GM23338 (cell line): ENCODE results near the gene WDR41. TPM values are rescaled to one million over a fixed set of nuclear protein-coding genes. Genes with fewer than 3 reads are reported as not detected.

Experiments used
- ATAC-seq: fragments of 200-7000 bp; cut with Tn5 transposase; 3 replicates; pipeline ENCODE4 v1.9.1; 2020
- DNase-seq: peaks from one replicate; pipeline ENCODE4 v3.0.0-alpha.2; 2015; ENCODE audit warnings: low spot score
- H2AFZ ChIP-seq: fragments of 200-600 bp; sonication (generic); 2 replicates; pipeline ENCODE4 v1.8.0; 2016; ENCODE audit warnings: antibody characterized with exemption, mild to moderate bottlenecking, moderate library complexity
- H3F3A ChIP-seq: fragments of 200-600 bp; sonication (generic); replicated peaks from 2 replicates; pipeline ENCODE4 v1.8.0; 2017; ENCODE audit warnings: antibody characterized with exemption, mixed run types, low read depth
- H3K27ac ChIP-seq: fragments of 200-600 bp; sonication (generic); 2 replicates; pipeline ENCODE4 v1.6.1; 2016; ENCODE audit warnings: low read depth
- H3K27me3 ChIP-seq: fragments of 200-600 bp; sonication (generic); 2 replicates; pipeline ENCODE4 v1.8.0; 2016; ENCODE audit warnings: mild to moderate bottlenecking, mixed run types, moderate library complexity; ENCODE audit not compliant: insufficient read depth
- H3K36me3 ChIP-seq: fragments of 200-600 bp; sonication (generic); 2 replicates; pipeline ENCODE4 v1.8.0; 2016; ENCODE audit warnings: mild to moderate bottlenecking; ENCODE audit not compliant: insufficient read depth
- H3K4me1 ChIP-seq: fragments of 200-600 bp; sonication (generic); 2 replicates; pipeline ENCODE4 v1.8.0; 2016; ENCODE audit warnings: mild to moderate bottlenecking, moderate library complexity; ENCODE audit not compliant: insufficient read depth
- H3K4me2 ChIP-seq: fragments of 200-600 bp; sonication (generic); 2 replicates; pipeline ENCODE4 v1.7.1; 2017; ENCODE audit warnings: mixed run types
- H3K4me3 ChIP-seq: fragments of 200-600 bp; sonication (generic); 2 replicates; pipeline ENCODE4 v1.6.1; 2016; ENCODE audit warnings: mixed run types
- H3K79me2 ChIP-seq: fragments of 200-600 bp; sonication (generic); replicated peaks from 2 replicates; pipeline ENCODE4 v1.8.0; 2017; ENCODE audit warnings: mild to moderate bottlenecking; ENCODE audit not compliant: insufficient read depth
- H3K9me2 ChIP-seq: fragments of 200-600 bp; sonication (generic); 2 replicates; pipeline ENCODE4 v1.8.0; 2017; ENCODE audit not compliant: insufficient read depth
- H4K20me1 ChIP-seq: fragments of 200-600 bp; sonication (generic); replicated peaks from 2 replicates; pipeline ENCODE4 v1.8.0; 2017; ENCODE audit warnings: mild to moderate bottlenecking; ENCODE audit not compliant: insufficient read depth
- H3K27ac Mint-ChIP-seq: 2 replicates; pipeline ENCODE4 v1.8.0; 2020; ENCODE audit warnings: inconsistent platforms, mild to moderate bottlenecking, moderate library complexity, mixed read lengths
- H3K27me3 Mint-ChIP-seq: 3 replicates; pipeline ENCODE4 v1.8.0; 2022; ENCODE audit warnings: low read depth, mild to moderate bottlenecking, moderate library complexity, mixed read lengths, inconsistent platforms; ENCODE audit not compliant: insufficient read depth, poor library complexity
- H3K36me3 Mint-ChIP-seq: 3 replicates; pipeline ENCODE4 v1.8.0; 2021; ENCODE audit warnings: low read depth, mild to moderate bottlenecking, inconsistent platforms, moderate library complexity, mixed read lengths
- H3K4me1 Mint-ChIP-seq: 3 replicates; pipeline ENCODE4 v1.8.0; 2020; ENCODE audit warnings: mild to moderate bottlenecking, inconsistent platforms, mixed read lengths
- H3K4me3 Mint-ChIP-seq: 3 replicates; pipeline ENCODE4 v1.8.0; 2021; ENCODE audit warnings: moderate library complexity, mild to moderate bottlenecking, inconsistent platforms, mixed read lengths
- H3K9me3 Mint-ChIP-seq: 3 replicates; pipeline ENCODE4 v1.8.0; 2020; ENCODE audit warnings: moderate library complexity, mild to moderate bottlenecking, inconsistent platforms, mixed read lengths
- CREB1 ChIP-seq: fragments of 250-450 bp; sonication (Bioruptor Pico); IDR thresholded peaks from 2 replicates; pipeline ENCODE4 v1.5.0; 2020; ENCODE audit warnings: low read depth, mild to moderate bottlenecking, moderate library complexity
- CTCF ChIP-seq, 2 experiments: fragments of 200-600 bp in 1 of 2; sonication (generic) in 1 of 2; conservative IDR thresholded peaks; 2 replicates each; pipeline versions ENCODE4 v1.5.1 to v1.6.1; 2016 to 2017; ENCODE audit warnings: antibody characterized with exemption in 2 of 2, low read depth in 2 of 2, mild to moderate bottlenecking in 2 of 2, moderate library complexity in 1 of 2
- EZH2 ChIP-seq: fragments of 200-600 bp; sonication (generic); IDR thresholded peaks from one replicate; pipeline ENCODE4 v1.8.0; 2017; ENCODE audit warnings: antibody characterized with exemption, mild to moderate bottlenecking, low read depth; ENCODE audit not compliant: unreplicated experiment
- EZH2phosphoT487 ChIP-seq: fragments of 200-600 bp; sonication (generic); IDR thresholded peaks from one replicate; pipeline ENCODE4 v1.8.1; 2018; ENCODE audit warnings: antibody characterized with exemption; ENCODE audit not compliant: unreplicated experiment
- JUNB ChIP-seq: IDR thresholded peaks from one replicate; pipeline ENCODE4 v1.6.1; 2016; ENCODE audit warnings: antibody characterized with exemption; ENCODE audit not compliant: unreplicated experiment
- NANOG ChIP-seq: IDR thresholded peaks from 2 replicates; pipeline ENCODE4 v1.6.1; 2016; ENCODE audit warnings: antibody characterized with exemption, borderline replicate concordance
- POLR2AphosphoS5 ChIP-seq: IDR thresholded peaks from 2 replicates; pipeline ENCODE4 v1.6.1; 2016; ENCODE audit warnings: antibody characterized with exemption, low read depth
- REST ChIP-seq: IDR thresholded peaks from one replicate; pipeline ENCODE4 v1.6.1; 2018; ENCODE audit warnings: antibody characterized with exemption; ENCODE audit not compliant: unreplicated experiment
- STAT1 ChIP-seq: IDR thresholded peaks from one replicate; pipeline ENCODE4 v1.6.1; 2016; ENCODE audit warnings: antibody characterized with exemption; ENCODE audit not compliant: unreplicated experiment
- ZNF114 ChIP-seq: fragments of 250-450 bp; sonication (Bioruptor Pico); IDR thresholded peaks from 2 replicates; pipeline ENCODE4 v1.5.0; 2020; ENCODE audit warnings: mild to moderate bottlenecking, moderate library complexity
- ZNF331 ChIP-seq: fragments of 250-450 bp; sonication (Bioruptor Pico); IDR thresholded peaks from 2 replicates; pipeline ENCODE4 v1.5.0; 2020; ENCODE audit warnings: low read depth, mild to moderate bottlenecking, moderate library complexity
- polyA plus RNA-seq: library from polyadenylated mRNA; unstranded; fragments of >200 nt; fragmentation: Nextera tagmentation; extraction: Ambion mirVana; gene quantifications from 2 replicates; pipeline ENCODE4 v1.2.1, GENCODE V29; 2016
- total RNA-seq: library from RNA; depleted of rRNA; stranded (reverse); fragments of >200 nt; shearing (Covaris generic); gene quantifications from 2 replicates; pipeline ENCODE4 v1.2.3, GENCODE V29; 2014
- TF ChIP-seq, protein P1 (sequence below): fragments of 250-450 bp; sonication (Bioruptor Pico); IDR thresholded peaks from 2 replicates; pipeline ENCODE4 v1.5.0; 2020; ENCODE audit warnings: mild to moderate bottlenecking, moderate library complexity
- TF ChIP-seq, protein P2 (sequence below): IDR thresholded peaks from 2 replicates; pipeline ENCODE4 v1.6.1; 2016; ENCODE audit warnings: antibody characterized with exemption

WDR41 gene
- total and polyA plus RNA-seq, 2 experiments from 2014 or later: 19.1 to 40.4 TPM

DNA sequence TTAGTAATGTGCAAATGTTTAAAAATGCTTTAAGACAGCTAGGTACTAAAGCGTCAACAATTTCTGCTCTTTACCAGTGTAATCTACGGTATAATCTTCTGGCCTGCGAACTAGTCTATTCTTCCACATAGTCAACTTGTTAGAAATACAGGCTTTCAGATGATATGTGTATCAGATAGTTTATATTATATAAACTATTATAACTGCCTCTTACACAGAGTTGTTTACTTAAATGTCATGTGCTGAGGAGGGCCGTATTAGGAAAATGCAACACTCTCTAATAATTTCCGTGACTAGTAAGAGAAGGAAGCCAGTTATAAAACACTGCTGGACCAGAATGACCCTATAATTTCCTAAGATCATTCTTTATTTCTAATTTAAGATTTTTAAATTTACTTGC, 63.6 kb downstream of the WDR41 start:
- no peaks in the 10 kb centered on the region for H4K20me1 ChIP-seq
- 0 out of 2 replicates have a peak, but pooled peaks cover 7% of the 10 kb centered on the region for H3K36me3 ChIP-seq
- no peak overlapping the region for H3K27ac ChIP-seq
- no peak for DNase-seq
- ATAC-seq: no peak
- H3K9me3 Mint-ChIP-seq: no peaks in the 10 kb centered on the region
- no peak overlapping the region for H2AFZ ChIP-seq
- no peaks in the 10 kb centered on the region for H3K4me1 ChIP-seq
- H3K27ac Mint-ChIP-seq: no peak overlapping the region
- no peaks in the 10 kb centered on the region for H3K9me2 ChIP-seq
- H3F3A ChIP-seq: no peaks in the 10 kb centered on the region
- no peaks in the 10 kb centered on the region for H3K79me2 ChIP-seq
- H3K27me3 ChIP-seq: no peaks in the 10 kb centered on the region
- H3K4me3 Mint-ChIP-seq: no peak overlapping the region
- H3K4me2 ChIP-seq: no peak overlapping the region
- peaks cover 3% of the 10 kb centered on the region; the same call in 1 of the 3 replicates for H3K36me3 Mint-ChIP-seq
- no peak overlapping the region for H3K4me3 ChIP-seq
- TF ChIP-seq EZH2 (no peak), POLR2AphosphoS5 (no peak), CREB1 (CRISPR knock-in tag) (no peak), JUNB (no peak), REST (no peak), STAT1 (no peak), NANOG (no peak), CTCF (conservative IDR thresholded peaks at IDR 0.05; ENCODE audit: low read depth in 2 of 2) (no peak), ZNF331 (CRISPR knock-in tag) (no peak), ZNF114 (CRISPR knock-in tag) (no peak), EZH2phosphoT487 (no peak)
- TF ChIP-seq, protein P1, sequence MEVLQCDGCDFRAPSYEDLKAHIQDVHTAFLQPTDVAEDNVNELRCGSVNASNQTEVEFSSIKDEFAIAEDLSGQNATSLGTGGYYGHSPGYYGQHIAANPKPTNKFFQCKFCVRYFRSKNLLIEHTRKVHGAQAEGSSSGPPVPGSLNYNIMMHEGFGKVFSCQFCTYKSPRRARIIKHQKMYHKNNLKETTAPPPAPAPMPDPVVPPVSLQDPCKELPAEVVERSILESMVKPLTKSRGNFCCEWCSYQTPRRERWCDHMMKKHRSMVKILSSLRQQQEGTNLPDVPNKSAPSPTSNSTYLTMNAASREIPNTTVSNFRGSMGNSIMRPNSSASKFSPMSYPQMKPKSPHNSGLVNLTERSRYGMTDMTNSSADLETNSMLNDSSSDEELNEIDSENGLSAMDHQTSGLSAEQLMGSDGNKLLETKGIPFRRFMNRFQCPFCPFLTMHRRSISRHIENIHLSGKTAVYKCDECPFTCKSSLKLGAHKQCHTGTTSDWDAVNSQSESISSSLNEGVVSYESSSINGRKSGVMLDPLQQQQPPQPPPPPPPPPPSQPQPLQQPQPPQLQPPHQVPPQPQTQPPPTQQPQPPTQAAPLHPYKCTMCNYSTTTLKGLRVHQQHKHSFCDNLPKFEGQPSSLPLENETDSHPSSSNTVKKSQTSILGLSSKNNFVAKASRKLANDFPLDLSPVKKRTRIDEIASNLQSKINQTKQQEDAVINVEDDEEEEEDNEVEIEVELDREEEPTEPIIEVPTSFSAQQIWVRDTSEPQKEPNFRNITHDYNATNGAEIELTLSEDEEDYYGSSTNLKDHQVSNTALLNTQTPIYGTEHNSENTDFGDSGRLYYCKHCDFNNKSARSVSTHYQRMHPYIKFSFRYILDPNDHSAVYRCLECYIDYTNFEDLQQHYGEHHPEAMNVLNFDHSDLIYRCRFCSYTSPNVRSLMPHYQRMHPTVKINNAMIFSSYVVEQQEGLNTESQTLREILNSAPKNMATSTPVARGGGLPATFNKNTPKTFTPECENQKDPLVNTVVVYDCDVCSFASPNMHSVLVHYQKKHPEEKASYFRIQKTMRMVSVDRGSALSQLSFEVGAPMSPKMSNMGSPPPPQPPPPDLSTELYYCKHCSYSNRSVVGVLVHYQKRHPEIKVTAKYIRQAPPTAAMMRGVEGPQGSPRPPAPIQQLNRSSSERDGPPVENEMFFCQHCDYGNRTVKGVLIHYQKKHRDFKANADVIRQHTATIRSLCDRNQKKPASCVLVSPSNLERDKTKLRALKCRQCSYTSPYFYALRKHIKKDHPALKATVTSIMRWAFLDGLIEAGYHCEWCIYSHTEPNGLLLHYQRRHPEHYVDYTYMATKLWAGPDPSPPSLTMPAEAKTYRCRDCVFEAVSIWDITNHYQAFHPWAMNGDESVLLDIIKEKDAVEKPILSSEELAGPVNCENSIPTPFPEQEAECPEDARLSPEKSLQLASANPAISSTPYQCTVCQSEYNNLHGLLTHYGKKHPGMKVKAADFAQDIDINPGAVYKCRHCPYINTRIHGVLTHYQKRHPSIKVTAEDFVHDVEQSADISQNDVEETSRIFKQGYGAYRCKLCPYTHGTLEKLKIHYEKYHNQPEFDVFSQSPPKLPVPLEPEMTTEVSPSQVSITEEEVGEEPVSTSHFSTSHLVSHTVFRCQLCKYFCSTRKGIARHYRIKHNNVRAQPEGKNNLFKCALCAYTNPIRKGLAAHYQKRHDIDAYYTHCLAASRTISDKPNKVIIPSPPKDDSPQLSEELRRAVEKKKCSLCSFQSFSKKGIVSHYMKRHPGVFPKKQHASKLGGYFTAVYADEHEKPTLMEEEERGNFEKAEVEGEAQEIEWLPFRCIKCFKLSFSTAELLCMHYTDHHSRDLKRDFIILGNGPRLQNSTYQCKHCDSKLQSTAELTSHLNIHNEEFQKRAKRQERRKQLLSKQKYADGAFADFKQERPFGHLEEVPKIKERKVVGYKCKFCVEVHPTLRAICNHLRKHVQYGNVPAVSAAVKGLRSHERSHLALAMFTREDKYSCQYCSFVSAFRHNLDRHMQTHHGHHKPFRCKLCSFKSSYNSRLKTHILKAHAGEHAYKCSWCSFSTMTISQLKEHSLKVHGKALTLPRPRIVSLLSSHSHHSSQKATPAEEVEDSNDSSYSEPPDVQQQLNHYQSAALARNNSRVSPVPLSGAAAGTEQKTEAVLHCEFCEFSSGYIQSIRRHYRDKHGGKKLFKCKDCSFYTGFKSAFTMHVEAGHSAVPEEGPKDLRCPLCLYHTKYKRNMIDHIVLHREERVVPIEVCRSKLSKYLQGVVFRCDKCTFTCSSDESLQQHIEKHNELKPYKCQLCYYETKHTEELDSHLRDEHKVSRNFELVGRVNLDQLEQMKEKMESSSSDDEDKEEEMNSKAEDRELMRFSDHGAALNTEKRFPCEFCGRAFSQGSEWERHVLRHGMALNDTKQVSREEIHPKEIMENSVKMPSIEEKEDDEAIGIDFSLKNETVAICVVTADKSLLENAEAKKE: no peak
- TF ChIP-seq, protein P2, sequence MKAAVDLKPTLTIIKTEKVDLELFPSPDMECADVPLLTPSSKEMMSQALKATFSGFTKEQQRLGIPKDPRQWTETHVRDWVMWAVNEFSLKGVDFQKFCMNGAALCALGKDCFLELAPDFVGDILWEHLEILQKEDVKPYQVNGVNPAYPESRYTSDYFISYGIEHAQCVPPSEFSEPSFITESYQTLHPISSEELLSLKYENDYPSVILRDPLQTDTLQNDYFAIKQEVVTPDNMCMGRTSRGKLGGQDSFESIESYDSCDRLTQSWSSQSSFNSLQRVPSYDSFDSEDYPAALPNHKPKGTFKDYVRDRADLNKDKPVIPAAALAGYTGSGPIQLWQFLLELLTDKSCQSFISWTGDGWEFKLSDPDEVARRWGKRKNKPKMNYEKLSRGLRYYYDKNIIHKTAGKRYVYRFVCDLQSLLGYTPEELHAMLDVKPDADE: no peak
- no peaks in the 10 kb centered on the region for H3K4me1 Mint-ChIP-seq
- no peaks in the 10 kb centered on the region for H3K27me3 Mint-ChIP-seq
